OCI-LY1 (cell line): ENCODE data around the gene DCDC2.

Experiments used
- CTCF ChIP-seq: fragments of 200-600 bp; sonication (generic), shearing (Covaris generic); IDR thresholded peaks from 2 replicates; pipeline ENCODE4 v1.5.1; 2017; ENCODE audit warnings: mild to moderate bottlenecking, antibody characterized with exemption, low read length, moderate library complexity, mixed read lengths
- EZH2 ChIP-seq: fragments of 200-600 bp; sonication (generic), shearing (Covaris generic); IDR thresholded peaks from 2 replicates; pipeline ENCODE4 v1.8.0; 2017; ENCODE audit warnings: borderline replicate concordance, mixed run types, mild to moderate bottlenecking, antibody characterized with exemption, low read length, moderate library complexity, mixed read lengths

GRCh38 chr6:24223115-24223919 lies 134.5 kb downstream of the DCDC2 start:
- TF ChIP-seq EZH2 (no peak), CTCF (no peak)
